Measurements from ENCODE around the gene STIM1.

STIM1 gene

DNA sequence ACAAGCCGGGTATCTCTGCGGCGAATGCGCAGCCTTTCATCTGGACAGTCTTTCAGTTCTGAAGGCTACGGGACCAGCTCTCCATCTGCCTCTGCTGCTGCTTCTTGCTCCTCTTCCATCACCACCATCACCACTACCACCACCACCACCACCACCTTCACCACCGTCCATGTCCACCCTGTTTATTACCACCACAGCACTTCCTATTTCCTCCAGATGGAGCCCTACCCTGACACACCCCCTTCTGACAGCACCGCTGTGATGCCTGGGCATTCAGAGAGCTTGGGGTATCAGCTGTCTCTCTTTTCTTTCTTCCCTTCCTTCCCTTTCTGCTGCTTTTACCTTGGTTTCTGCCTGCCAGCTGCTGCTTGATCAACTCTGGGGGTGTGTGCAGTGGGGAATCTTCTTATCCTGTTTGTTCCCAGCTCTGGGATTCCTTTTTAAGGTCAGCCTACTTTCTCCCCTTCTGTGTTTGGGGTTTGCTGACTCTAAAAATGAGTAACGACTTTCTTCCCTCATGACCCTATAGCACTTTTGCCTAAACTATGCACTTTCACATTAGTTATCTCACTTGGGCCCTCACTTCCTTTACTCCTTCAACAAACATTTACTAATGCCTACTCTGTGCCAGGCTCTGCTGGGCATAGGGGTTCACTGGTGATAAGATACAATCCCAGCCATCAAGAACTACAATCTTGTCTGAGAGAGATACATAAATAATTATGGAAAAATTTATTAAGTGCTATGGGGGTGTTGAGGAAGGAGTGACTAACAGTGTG is 231.3 kb downstream of the STIM1 start:
- TF ChIP-seq, protein P1, sequence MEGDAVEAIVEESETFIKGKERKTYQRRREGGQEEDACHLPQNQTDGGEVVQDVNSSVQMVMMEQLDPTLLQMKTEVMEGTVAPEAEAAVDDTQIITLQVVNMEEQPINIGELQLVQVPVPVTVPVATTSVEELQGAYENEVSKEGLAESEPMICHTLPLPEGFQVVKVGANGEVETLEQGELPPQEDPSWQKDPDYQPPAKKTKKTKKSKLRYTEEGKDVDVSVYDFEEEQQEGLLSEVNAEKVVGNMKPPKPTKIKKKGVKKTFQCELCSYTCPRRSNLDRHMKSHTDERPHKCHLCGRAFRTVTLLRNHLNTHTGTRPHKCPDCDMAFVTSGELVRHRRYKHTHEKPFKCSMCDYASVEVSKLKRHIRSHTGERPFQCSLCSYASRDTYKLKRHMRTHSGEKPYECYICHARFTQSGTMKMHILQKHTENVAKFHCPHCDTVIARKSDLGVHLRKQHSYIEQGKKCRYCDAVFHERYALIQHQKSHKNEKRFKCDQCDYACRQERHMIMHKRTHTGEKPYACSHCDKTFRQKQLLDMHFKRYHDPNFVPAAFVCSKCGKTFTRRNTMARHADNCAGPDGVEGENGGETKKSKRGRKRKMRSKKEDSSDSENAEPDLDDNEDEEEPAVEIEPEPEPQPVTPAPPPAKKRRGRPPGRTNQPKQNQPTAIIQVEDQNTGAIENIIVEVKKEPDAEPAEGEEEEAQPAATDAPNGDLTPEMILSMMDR (IDR thresholded peaks at IDR 0.05; ENCODE audit: insufficient read depth, low read depth, low read length, missing control alignments) = no peak
- no peak for DNase-seq (ENCODE audit: low read depth)
- H3K4me3 ChIP-seq (ENCODE audit: low read depth, low read length) = no peak overlapping the region

DNA sequence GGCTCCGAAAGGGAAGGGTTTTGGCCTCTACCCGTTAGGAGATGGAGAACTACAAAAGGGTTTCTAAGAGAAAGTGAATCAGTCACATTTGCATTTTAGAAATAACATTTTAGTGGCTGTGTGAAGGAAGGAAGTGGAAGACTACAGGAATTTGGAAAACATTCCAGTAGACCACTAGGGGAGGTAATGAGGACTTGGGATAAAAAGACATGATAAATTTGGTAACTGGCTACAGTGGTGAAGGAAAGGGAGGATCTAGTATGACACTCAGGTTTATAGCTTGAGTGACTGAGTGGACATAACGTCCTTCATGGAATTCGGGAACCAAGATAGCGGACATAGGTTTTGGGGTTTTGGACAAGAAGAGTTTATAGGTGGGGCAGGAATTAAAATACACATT is 232.1 kb downstream of the STIM1 start:
- no peak overlapping the region for H3K4me3 ChIP-seq (ENCODE audit: low read depth, low read length)
- no peak for DNase-seq (ENCODE audit: low read depth)
- TF ChIP-seq, protein P1 (IDR thresholded peaks at IDR 0.05; ENCODE audit: insufficient read depth, low read depth, low read length, missing control alignments) = no peak

DNA sequence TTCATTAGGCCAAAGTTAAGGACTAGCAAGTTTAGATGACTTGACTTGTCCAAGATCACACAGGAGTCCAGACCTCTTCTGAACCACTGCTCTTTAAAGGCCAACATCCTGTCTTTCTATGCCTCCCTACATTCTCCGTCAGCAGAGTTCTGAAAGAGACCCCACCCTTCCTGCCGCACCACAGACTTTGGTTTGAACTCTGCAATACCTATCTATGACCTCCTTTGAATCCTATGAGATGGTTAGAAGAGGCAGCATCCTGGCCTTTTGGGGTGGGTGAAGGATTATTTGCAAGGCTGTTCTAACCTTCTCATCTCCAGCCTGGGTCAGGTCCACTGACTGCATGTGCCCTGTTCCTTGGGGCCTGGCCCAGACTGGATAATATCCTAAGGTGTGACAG is 234.8 kb downstream of the STIM1 start:
- no peak for DNase-seq (ENCODE audit: low read depth)
- H3K4me3 ChIP-seq (ENCODE audit: low read depth, low read length) = no peak overlapping the region
- TF ChIP-seq, protein P1 (IDR thresholded peaks at IDR 0.05; ENCODE audit: insufficient read depth, low read depth, low read length, missing control alignments) = no peak

DNA sequence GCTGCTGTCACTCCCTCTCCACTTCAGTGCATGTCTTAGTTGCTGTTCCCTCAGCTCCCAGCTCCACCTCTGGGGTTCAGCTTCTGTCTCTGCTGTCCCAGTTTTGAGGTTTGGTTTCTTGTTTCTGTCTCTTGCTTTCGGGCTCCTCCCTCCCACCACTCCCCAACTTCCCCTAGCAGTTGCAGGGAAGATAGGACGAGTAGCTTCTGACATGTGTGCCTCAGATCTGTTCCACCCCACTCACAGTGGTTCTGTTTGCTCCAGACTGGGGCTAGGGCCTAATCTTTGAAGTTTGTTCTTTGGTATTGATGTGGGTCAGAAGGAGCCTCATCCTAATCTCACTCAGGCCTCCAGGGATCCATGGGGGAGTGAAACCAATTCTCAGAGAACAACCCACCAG is 236.6 kb downstream of the STIM1 start:
- TF ChIP-seq, protein P1 (IDR thresholded peaks at IDR 0.05; ENCODE audit: insufficient read depth, low read depth, low read length, missing control alignments) = no peak
- DNase-seq (ENCODE audit: low read depth) = peak; percentile 43
- H3K4me3 ChIP-seq (ENCODE audit: low read depth, low read length) = no peak overlapping the region

DNA sequence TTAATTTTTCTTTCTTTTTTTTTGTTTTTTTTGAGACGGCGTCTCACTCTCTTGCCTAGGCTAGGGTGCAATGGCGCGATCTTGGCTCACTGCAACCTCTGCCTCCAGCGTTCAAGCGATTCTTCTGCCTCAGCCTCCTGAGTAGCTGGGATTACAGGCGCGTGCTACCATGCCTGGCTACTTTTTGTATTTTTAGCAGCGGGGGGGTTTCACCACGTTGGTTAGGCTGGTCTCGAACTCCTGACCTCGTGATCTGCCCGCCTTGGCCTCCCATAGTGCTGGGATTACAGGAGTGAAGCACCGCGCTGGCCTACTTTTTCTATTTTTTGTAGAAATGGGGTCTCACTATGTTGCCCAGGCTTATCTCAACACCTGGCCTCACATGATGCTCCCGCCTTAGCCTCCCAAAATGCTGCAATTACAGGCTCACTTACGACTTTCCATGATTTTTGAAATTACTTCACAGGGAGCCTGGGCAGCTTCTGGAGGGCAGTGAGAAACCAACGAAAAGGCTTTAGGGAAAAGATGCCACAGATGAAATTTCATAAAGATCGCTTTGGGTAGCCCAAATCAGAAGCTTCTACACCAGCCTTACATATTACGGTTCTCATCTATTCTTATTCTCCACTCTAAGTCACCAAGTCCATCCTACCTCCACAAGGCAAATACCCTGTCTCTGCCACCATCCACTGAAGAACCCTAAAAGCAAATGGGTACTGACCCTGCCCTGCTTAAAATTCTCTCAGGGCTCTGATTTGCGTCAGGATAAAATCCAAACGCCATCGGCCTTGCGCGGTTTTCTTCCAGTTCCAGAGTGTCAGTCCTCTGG is 238.3 kb downstream of the STIM1 start:
- no peak for DNase-seq (ENCODE audit: low read depth)
- TF ChIP-seq, protein P1 (IDR thresholded peaks at IDR 0.05; ENCODE audit: insufficient read depth, low read depth, low read length, missing control alignments) = no peak
- peak overlapping the region; percentile 98 for H3K4me3 ChIP-seq (ENCODE audit: low read depth, low read length)

DNA sequence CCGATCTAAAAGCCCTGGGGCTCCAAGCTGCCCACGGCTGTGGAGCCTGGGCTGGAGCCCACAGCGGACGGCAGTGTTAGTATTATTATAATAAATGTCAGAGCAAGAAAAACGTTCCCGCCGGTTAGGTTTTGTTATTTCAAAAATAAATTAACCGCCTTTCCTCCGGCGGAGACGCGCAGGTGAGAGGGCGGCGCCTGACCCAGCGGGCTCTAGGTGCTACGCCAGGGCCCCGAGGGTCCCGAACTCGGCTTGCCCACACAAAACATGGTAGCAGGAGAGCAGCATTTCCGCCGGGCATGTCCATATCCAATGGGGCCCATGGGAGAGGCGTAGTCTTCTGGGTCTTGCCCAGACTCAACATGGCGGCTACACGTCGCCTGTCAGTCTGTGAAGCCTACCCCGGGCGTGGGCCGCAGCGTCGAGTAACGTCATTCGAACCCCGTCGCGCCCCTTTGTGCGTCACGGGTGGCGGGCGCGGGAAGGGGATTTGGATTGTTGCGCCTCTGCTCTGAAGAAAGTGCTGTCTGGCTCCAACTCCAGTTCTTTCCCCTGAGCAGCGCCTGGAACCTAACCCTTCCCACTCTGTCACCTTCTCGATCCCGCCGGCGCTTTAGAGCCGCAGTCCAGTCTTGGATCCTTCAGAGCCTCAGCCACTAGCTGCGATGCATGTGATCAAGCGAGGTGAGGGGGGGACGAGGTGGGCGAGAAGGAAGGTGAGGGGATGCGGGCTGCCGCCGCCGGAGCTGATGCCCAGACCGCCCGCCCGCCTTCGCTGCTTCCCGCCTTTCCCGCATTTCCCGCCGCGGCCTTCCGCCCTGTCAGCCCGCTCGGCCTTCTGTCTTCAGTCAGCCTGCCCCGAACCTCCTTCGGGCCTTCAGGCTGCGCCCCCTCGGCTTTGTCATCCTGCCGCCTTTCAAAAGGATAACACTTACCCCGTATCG is 239.2 kb downstream of the STIM1 start, which contains the start of gene RRM1:
Gene RRM1 (plus strand): TSS at position 452 of the 944 bp plus-strand sequence. CDS start 214 bp downstream, at position 666.
- TF ChIP-seq, protein P1 (IDR thresholded peaks at IDR 0.05; ENCODE audit: insufficient read depth, low read depth, low read length, missing control alignments) = no peak

More for the DNA sequence above, 239.2 kb downstream of the STIM1 start, which contains the start of gene RRM1:
- H3K4me3 ChIP-seq (ENCODE audit: low read depth, low read length) = peak within 1 kb of the TSS; percentile 98
- DNase-seq (ENCODE audit: low read depth) = peak; percentile 97

All from GM12865 (cell line).